ENCODE results near the gene DYNLRB1. TPM values are rescaled to one million over a fixed set of nuclear protein-coding genes. Genes with fewer than 3 reads are reported as not detected.

DYNLRB1 gene
- total and polyA plus RNA-seq, 2 of the 13 experiments (the other 11 are each of a cell fraction or from before 2014, with no cell fraction given), result 140 to 244 TPM

DNA sequence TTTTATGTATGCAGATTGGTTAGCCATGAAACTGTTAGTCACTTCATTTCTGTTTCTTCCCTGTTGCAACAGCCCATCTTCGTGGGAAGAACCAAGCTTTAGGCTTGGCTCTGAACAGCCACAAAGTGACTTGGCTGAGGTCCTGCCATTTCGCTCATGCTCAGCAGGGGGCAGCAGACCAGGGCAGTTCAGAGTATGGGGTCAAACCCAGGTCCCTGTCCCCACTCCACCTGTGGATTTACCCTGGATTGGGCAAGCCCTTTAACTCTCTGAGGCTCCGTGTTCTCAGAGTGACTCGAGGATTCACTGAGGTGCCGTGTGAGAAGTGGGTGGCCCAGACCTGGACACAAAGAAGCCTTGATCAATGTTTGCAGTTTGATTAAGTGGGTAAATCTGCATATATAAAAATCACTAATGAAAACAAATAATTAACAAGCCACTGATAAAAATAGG, 22.5 kb downstream of the DYNLRB1 start (continued):
- TF ChIP-seq, protein P1, sequence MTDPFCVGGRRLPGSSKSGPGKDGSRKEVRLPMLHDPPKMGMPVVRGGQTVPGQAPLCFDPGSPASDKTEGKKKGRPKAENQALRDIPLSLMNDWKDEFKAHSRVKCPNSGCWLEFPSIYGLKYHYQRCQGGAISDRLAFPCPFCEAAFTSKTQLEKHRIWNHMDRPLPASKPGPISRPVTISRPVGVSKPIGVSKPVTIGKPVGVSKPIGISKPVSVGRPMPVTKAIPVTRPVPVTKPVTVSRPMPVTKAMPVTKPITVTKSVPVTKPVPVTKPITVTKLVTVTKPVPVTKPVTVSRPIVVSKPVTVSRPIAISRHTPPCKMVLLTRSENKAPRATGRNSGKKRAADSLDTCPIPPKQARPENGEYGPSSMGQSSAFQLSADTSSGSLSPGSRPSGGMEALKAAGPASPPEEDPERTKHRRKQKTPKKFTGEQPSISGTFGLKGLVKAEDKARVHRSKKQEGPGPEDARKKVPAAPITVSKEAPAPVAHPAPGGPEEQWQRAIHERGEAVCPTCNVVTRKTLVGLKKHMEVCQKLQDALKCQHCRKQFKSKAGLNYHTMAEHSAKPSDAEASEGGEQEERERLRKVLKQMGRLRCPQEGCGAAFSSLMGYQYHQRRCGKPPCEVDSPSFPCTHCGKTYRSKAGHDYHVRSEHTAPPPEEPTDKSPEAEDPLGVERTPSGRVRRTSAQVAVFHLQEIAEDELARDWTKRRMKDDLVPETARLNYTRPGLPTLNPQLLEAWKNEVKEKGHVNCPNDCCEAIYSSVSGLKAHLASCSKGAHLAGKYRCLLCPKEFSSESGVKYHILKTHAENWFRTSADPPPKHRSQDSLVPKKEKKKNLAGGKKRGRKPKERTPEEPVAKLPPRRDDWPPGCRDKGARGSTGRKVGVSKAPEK (CRISPR knock-in tag; IDR thresholded peaks at IDR 0.05; ENCODE audit: borderline replicate concordance), result no peak
- TF ChIP-seq MZF1 (CRISPR knock-in tag; IDR thresholded peaks at IDR 0.05; ENCODE audit: borderline replicate concordance) (no peak), BRCA1 (CRISPR knock-in tag; IDR thresholded peaks at IDR 0.05) (no peak), PHF5A (CRISPR knock-in tag; IDR thresholded peaks at IDR 0.05; ENCODE audit: low read depth, unreplicated experiment) (no peak), ZNF263 (CRISPR knock-in tag; IDR thresholded peaks at IDR 0.05) (no peak), MYNN (CRISPR knock-in tag; IDR thresholded peaks at IDR 0.05; ENCODE audit: low read depth) (no peak), KDM4B (CRISPR knock-in tag; IDR thresholded peaks at IDR 0.05) (no peak), ZBTB3 (CRISPR knock-in tag; IDR thresholded peaks at IDR 0.05; ENCODE audit: borderline replicate concordance, low read depth) (no peak), ZNF792 (CRISPR knock-in tag; IDR thresholded peaks at IDR 0.05) (no peak), TAF1 (CRISPR knock-in tag; IDR thresholded peaks at IDR 0.05) (no peak), ZNF749 (CRISPR knock-in tag; IDR thresholded peaks at IDR 0.05; ENCODE audit: borderline replicate concordance) (no peak), ATM (IDR thresholded peaks at IDR 0.05; ENCODE audit: borderline replicate concordance) (no peak), BRD4 (CRISPR knock-in tag; IDR thresholded peaks at IDR 0.05) (no peak), SP140L (CRISPR knock-in tag; IDR thresholded peaks at IDR 0.05; ENCODE audit: borderline replicate concordance) (no peak), ESRRA (CRISPR knock-in tag; IDR thresholded peaks at IDR 0.05; ENCODE audit: low read depth) (no peak), ZMYM2 (CRISPR knock-in tag; IDR thresholded peaks at IDR 0.05) (no peak), PLRG1 (conservative IDR thresholded peaks at IDR 0.05) (no peak), SRY (CRISPR knock-in tag; IDR thresholded peaks at IDR 0.05) (no peak)
- TF ChIP-seq, protein P2, sequence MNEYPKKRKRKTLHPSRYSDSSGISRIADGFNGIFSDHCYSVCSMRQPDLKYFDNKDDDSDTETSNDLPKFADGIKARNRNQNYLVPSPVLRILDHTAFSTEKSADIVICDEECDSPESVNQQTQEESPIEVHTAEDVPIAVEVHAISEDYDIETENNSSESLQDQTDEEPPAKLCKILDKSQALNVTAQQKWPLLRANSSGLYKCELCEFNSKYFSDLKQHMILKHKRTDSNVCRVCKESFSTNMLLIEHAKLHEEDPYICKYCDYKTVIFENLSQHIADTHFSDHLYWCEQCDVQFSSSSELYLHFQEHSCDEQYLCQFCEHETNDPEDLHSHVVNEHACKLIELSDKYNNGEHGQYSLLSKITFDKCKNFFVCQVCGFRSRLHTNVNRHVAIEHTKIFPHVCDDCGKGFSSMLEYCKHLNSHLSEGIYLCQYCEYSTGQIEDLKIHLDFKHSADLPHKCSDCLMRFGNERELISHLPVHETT (CRISPR knock-in tag; conservative IDR thresholded peaks at IDR 0.05), result no peak
- TF ChIP-seq, protein P3, sequence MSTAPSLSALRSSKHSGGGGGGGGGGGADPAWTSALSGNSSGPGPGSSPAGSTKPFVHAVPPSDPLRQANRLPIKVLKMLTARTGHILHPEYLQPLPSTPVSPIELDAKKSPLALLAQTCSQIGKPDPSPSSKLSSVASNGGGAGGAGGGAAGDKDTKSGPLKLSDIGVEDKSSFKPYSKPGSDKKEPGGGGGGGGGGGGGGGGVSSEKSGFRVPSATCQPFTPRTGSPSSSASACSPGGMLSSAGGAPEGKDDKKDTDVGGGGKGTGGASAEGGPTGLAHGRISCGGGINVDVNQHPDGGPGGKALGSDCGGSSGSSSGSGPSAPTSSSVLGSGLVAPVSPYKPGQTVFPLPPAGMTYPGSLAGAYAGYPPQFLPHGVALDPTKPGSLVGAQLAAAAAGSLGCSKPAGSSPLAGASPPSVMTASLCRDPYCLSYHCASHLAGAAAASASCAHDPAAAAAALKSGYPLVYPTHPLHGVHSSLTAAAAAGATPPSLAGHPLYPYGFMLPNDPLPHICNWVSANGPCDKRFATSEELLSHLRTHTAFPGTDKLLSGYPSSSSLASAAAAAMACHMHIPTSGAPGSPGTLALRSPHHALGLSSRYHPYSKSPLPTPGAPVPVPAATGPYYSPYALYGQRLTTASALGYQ (CRISPR knock-in tag; IDR thresholded peaks at IDR 0.05), result no peak
- TF ChIP-seq, protein P4, sequence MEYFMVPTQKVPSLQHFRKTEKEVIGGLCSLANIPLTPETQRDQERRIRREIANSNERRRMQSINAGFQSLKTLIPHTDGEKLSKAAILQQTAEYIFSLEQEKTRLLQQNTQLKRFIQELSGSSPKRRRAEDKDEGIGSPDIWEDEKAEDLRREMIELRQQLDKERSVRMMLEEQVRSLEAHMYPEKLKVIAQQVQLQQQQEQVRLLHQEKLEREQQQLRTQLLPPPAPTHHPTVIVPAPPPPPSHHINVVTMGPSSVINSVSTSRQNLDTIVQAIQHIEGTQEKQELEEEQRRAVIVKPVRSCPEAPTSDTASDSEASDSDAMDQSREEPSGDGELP (IDR thresholded peaks at IDR 0.05; ENCODE audit: borderline replicate concordance, low read depth), result no peak

Data from HepG2 (cell line).